Spleen (tissue), 11 donors: ENCODE data around the gene CTNNBL1. TPM values are rescaled to one million over a fixed set of nuclear protein-coding genes. Genes with fewer than 3 reads are reported as not detected.

Source experiments
- DNase-seq: peaks from one replicate; pipeline ENCODE4 v3.0.0-alpha.2; 2020
- H3K27ac ChIP-seq, 8 donors: fragments of 200-600 bp; sonication (generic) in 7 of 8; 1 replicate in 4 of 8; 2 replicates in 4 of 8; pipeline versions ENCODE4 v1.5.0 to v1.8.0; 2016 to 2021; ENCODE audit warnings: inconsistent platforms in 4 of 8, mild to moderate bottlenecking in 4 of 8, moderate library complexity in 1 of 8
- H3K27me3 ChIP-seq, 7 donors: fragments of 200-600 bp; sonication (generic) in 6 of 7; replicated peaks in 1 of 7; 1 replicate in 4 of 7; 2 replicates in 3 of 7; pipeline versions ENCODE4 v1.5.0 to v1.8.0; 2016 to 2021; ENCODE audit warnings: inconsistent platforms in 3 of 7, mild to moderate bottlenecking in 1 of 7
- H3K36me3 ChIP-seq, 6 donors: fragments of 200-600 bp; sonication (generic) in 5 of 6; 1 replicate in 4 of 6; 2 replicates in 2 of 6; pipeline versions ENCODE4 v1.5.0 to v1.8.0; 2016 to 2021; ENCODE audit warnings: inconsistent platforms in 2 of 6
- H3K4me1 ChIP-seq, 6 donors: fragments of 200-600 bp; sonication (generic) in 5 of 6; 1 replicate in 3 of 6; 2 replicates in 3 of 6; pipeline versions ENCODE4 v1.5.0 to v1.8.0; 2016 to 2021; ENCODE audit warnings: inconsistent platforms in 3 of 6
- H3K4me3 ChIP-seq, 8 donors: fragments of 200-600 bp; sonication (generic) in 7 of 8; 1 replicate in 4 of 8; 2 replicates in 4 of 8; pipeline versions ENCODE4 v1.5.0 to v1.8.0; 2016 to 2021; ENCODE audit warnings: inconsistent platforms in 4 of 8, mild to moderate bottlenecking in 4 of 8, moderate library complexity in 2 of 8
- H3K9me3 ChIP-seq, 8 donors: fragments of 200-600 bp; sonication (generic) in 7 of 8; 1 replicate in 4 of 8; 2 replicates in 4 of 8; pipeline versions ENCODE4 v1.5.0 to v1.8.0; 2016 to 2021; ENCODE audit warnings: inconsistent platforms in 4 of 8
- CTCF ChIP-seq, 11 experiments: fragments of 200-600 bp in 7 of 11; fragments of 450-650 bp in 4 of 11; sonication (generic) in 4 of 11; IDR thresholded peaks in 8 of 11; conservative IDR thresholded peaks in 3 of 11; 1 replicate in 7 of 11; 2 replicates in 4 of 11; pipeline versions ENCODE4 v1.4.0 to v1.8.0; 2016 to 2021; ENCODE audit warnings: antibody characterized with exemption in 11 of 11, inconsistent platforms in 4 of 11, mild to moderate bottlenecking in 1 of 11
- POLR2A ChIP-seq, 3 donors: fragments of 450-650 bp; IDR thresholded peaks; one replicate each; pipeline ENCODE4 v1.5.1; 2017; ENCODE audit warnings: antibody characterized with exemption in 3 of 3, mild to moderate bottlenecking in 1 of 3
- POLR2AphosphoS5 ChIP-seq, 3 donors: sonication (generic); formaldehyde crosslinking; IDR thresholded peaks; one replicate each; pipeline ENCODE4 v1.5.1; 2017; ENCODE audit warnings: antibody characterized with exemption in 3 of 3
- WGBS, 5 donors: extraction: QIAGEN DNeasy Blood & Tissue Kit in 3 of 5; methylation state at CpG; one replicate each; pipeline versions ENCODE4 v1.1.5 to v1.1.7; 2013 to 2018; 5-methylcytosine and 5-hydroxymethylcytosine counted together
- intact Hi-C: fragments of 100-400 bp; cut with DNase I; formaldehyde crosslinking; loops from one replicate; pipeline ENCODE4 v1.15.0; 2023; ENCODE audit warnings: low total_unique reads
- polyA plus RNA-seq, 3 donors: library from polyadenylated mRNA; stranded (reverse); fragments of 200-250 nt; gene quantifications; one replicate each; pipeline ENCODE4 v1.2.1, GENCODE V29; 2013
- total RNA-seq, 7 donors: library from RNA; depleted of rRNA in 3 of 7; stranded (reverse); fragments of >200 nt in 3 of 7; fragmentation: NEBNext Ultra II Directional in 4 of 7; extraction: Animal tissue kit (Norgen Biotek cat#: 25700) in 4 of 7; gene quantifications; one replicate each; pipeline versions ENCODE4 v1.1.0 to v1.2.1, GENCODE V29; 2016 to 2021
- donor health status: healthy with polysubstance abuse.
- donor health status: DM: no; HTN: no; CAD: no; lungs with moderate emphysema.
- donor health status: DM: no; HTN: no; CAD: no.
- donor health status: Bipolar disorder and iron deficiency.
- donor health status: healthy.
- donor health status: DM: no; HTN: no; CAD: no.
- donor health status: DM: yes; HTN: yes; CAD: no.

CTNNBL1 gene
- total and polyA plus RNA-seq, 10 donors = 46.5 to 135 (median 82.9) TPM

GRCh38 chr20:37893566-37894241, 199.9 kb downstream of the CTNNBL1 start:
- no peaks in the 10 kb centered on the region for H3K9me3 ChIP-seq
- DNase-seq = no peak
- intact Hi-C loops = no loop called here
- no peak for TF ChIP-seq POLR2A (IDR thresholded peaks at IDR 0.05)
- TF ChIP-seq CTCF (IDR thresholded peaks at IDR 0.05 in 8 of 11, conservative IDR thresholded peaks at IDR 0.05 in 3 of 11) = no peak
- TF ChIP-seq POLR2AphosphoS5 (IDR thresholded peaks at IDR 0.05) = no peak
- H3K4me1 ChIP-seq = peaks cover 0 to 25% (median 12%) of the 10 kb centered on the region in 6 donors
- 84 to 91% (median 89%) methylated on average over 5 of the region's 5 CpGs for WGBS, 5 donors
- no peaks in the 10 kb centered on the region for H3K27me3 ChIP-seq
- H3K27ac ChIP-seq = no peak overlapping the region
- no peak overlapping the region for H3K4me3 ChIP-seq
- H3K36me3 ChIP-seq = no peaks in the 10 kb centered on the region

GRCh38 chr20:37894454-37894853, 200.6 kb downstream of the CTNNBL1 start:
- intact Hi-C loops = no loop called here
- no peak for DNase-seq

GRCh38 chr20:37895166-37895565, 201.3 kb downstream of the CTNNBL1 start:
- Histone ChIP-seq H3K27me3 (peaks cover 0 to 7% (median 0%) of the 10 kb centered on the region in 7 donors), H3K9me3 (no peaks in the 10 kb centered on the region), H3K4me3 (no peak overlapping the region), H3K27ac (peak overlapping the region in 4 of 8 donors; percentile 12 to 59 (median 20)), H3K4me1 (peaks cover 0 to 25% (median 12%) of the 10 kb centered on the region in 6 donors), H3K36me3 (no peaks in the 10 kb centered on the region)
- whole genome bisulfite sequencing, 5 donors = 74 to 89% (median 85%) methylated on average over 6 of the region's 6 CpGs
- no peak for DNase-seq
- no peak for TF ChIP-seq CTCF (IDR thresholded peaks at IDR 0.05 in 8 of 11, conservative IDR thresholded peaks at IDR 0.05 in 3 of 11)
- no peak for TF ChIP-seq POLR2A (IDR thresholded peaks at IDR 0.05)
- TF ChIP-seq POLR2AphosphoS5 (IDR thresholded peaks at IDR 0.05) = no peak
- intact Hi-C loops = no loop called here

More at GRCh38 chr20:37894454-37894853, 200.6 kb downstream of the CTNNBL1 start:
- TF ChIP-seq POLR2A (IDR thresholded peaks at IDR 0.05) (no peak), POLR2AphosphoS5 (IDR thresholded peaks at IDR 0.05) (no peak), CTCF (IDR thresholded peaks at IDR 0.05 in 8 of 11, conservative IDR thresholded peaks at IDR 0.05 in 3 of 11) (no peak)
- H3K36me3 ChIP-seq = no peaks in the 10 kb centered on the region
- H3K27me3 ChIP-seq = no peaks in the 10 kb centered on the region
- H3K4me1 ChIP-seq = peaks cover 0 to 25% (median 12%) of the 10 kb centered on the region in 6 donors
- no peak overlapping the region for H3K4me3 ChIP-seq
- H3K27ac ChIP-seq = peak overlapping the region in 1 of 8 donors; percentile 12
- H3K9me3 ChIP-seq = no peaks in the 10 kb centered on the region
- 73 to 84% (median 81%) methylated on average over 3 to 4 of the region's 4 CpGs for WGBS, 5 donors

GRCh38 chr20:37896932-37897548, 203.2 kb downstream of the CTNNBL1 start:
- Histone ChIP-seq H3K27ac (peak overlapping the region in 4 of 8 donors; percentile 22 to 61 (median 54)), H3K4me1 (peaks cover 0 to 29% (median 14%) of the 10 kb centered on the region in 6 donors), H3K9me3 (no peaks in the 10 kb centered on the region), H3K36me3 (no peaks in the 10 kb centered on the region), H3K27me3 (peaks cover 0 to 26% (median 12%) of the 10 kb centered on the region in 7 donors), H3K4me3 (no peak overlapping the region)
- intact Hi-C loops = no loop called here
- TF ChIP-seq POLR2A (IDR thresholded peaks at IDR 0.05) (no peak), POLR2AphosphoS5 (IDR thresholded peaks at IDR 0.05) (peak in 2 of 3 donors; percentile 63 to 65), CTCF (IDR thresholded peaks at IDR 0.05 in 8 of 11, conservative IDR thresholded peaks at IDR 0.05 in 3 of 11) (peak in 2 of 11 experiments; percentile 13 to 18)
- DNase-seq = no peak
- 59 to 73% (median 64%) methylated on average over 12 of the region's 12 CpGs for WGBS, 5 donors
